Measurements from ENCODE around the gene CLCN7.

DNA sequence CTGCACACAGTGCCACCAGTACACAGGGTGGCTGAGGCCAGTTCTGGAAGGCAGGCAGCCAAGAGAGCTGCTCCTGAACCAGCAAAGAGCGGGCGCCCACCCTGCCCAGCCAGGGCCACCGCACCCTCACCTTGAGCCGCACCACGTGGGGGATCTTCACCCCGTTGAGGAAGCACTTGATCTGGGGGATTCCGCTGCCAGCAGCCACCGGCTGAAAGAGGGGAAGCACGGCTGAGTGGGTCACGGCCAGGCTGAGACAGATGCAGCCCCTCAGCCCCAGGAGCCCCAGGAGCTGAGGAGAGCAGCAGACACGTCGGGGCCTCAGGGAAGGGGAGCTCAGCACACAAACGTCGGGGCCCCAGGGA lies 15.9 kb downstream of the CLCN7 start:
- TF ChIP-seq SIN3A (IDR thresholded peaks at IDR 0.05; ENCODE audit: low read depth) (no peak), EZH2phosphoT487 (IDR thresholded peaks at IDR 0.05; ENCODE audit: borderline replicate concordance) (no peak)
- TF ChIP-seq, protein P1, sequence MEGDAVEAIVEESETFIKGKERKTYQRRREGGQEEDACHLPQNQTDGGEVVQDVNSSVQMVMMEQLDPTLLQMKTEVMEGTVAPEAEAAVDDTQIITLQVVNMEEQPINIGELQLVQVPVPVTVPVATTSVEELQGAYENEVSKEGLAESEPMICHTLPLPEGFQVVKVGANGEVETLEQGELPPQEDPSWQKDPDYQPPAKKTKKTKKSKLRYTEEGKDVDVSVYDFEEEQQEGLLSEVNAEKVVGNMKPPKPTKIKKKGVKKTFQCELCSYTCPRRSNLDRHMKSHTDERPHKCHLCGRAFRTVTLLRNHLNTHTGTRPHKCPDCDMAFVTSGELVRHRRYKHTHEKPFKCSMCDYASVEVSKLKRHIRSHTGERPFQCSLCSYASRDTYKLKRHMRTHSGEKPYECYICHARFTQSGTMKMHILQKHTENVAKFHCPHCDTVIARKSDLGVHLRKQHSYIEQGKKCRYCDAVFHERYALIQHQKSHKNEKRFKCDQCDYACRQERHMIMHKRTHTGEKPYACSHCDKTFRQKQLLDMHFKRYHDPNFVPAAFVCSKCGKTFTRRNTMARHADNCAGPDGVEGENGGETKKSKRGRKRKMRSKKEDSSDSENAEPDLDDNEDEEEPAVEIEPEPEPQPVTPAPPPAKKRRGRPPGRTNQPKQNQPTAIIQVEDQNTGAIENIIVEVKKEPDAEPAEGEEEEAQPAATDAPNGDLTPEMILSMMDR (IDR thresholded peaks at IDR 0.05 in 2 of 3, conservative IDR thresholded peaks at IDR 0.05 in 1 of 3; ENCODE audit: borderline replicate concordance in 1 of 3, insufficient read depth in 1 of 3, low read depth in 2 of 3, low read length in 2 of 3): no peak
